Mesodermal cell (in vitro differentiated cells): ENCODE data around the gene WASHC2C.
"Not testable (repeated sequence)": the region's sequence is repeated elsewhere in the genome, so short reads cannot be mapped to it uniquely, and the experiment has no call there.

ENCODE experiments used
- H3K27ac ChIP-seq: 2 replicates; pipeline ENCODE4 v1.7.0; 2013; ENCODE audit warnings: mild to moderate bottlenecking, low read depth, low read length, moderate library complexity; ENCODE audit not compliant: severe bottlenecking
- H3K36me3 ChIP-seq: 2 replicates; pipeline ENCODE4 v1.7.1; 2013; ENCODE audit warnings: mild to moderate bottlenecking, low read length, moderate library complexity; ENCODE audit not compliant: control insufficient read depth, insufficient read depth
- H3K4me1 ChIP-seq: one replicate; pipeline ENCODE4 v1.7.1; 2013; ENCODE audit warnings: mild to moderate bottlenecking, low read length; ENCODE audit not compliant: insufficient read depth, control insufficient read depth, poor library complexity, severe bottlenecking
- H3K4me3 ChIP-seq: 2 replicates; pipeline ENCODE4 v1.7.0; 2013; ENCODE audit warnings: low read length, control low read depth, mild to moderate bottlenecking; ENCODE audit not compliant: insufficient read depth, poor library complexity, severe bottlenecking; ENCODE audit errors: extremely low read depth
- H3K9me3 ChIP-seq: 2 replicates; pipeline ENCODE4 v1.7.1; 2013; ENCODE audit warnings: mild to moderate bottlenecking, low read length, moderate library complexity; ENCODE audit not compliant: control insufficient read depth
- WGBS, 2 experiments: methylation state at CpG; one replicate each; pipeline ENCODE4 v1.1.5; 2013; ENCODE audit warnings: missing lambda C conversion rate in 2 of 2; ENCODE audit not compliant: insufficient coverage in 2 of 2; 5-methylcytosine and 5-hydroxymethylcytosine counted together

WASHC2C gene

DNA sequence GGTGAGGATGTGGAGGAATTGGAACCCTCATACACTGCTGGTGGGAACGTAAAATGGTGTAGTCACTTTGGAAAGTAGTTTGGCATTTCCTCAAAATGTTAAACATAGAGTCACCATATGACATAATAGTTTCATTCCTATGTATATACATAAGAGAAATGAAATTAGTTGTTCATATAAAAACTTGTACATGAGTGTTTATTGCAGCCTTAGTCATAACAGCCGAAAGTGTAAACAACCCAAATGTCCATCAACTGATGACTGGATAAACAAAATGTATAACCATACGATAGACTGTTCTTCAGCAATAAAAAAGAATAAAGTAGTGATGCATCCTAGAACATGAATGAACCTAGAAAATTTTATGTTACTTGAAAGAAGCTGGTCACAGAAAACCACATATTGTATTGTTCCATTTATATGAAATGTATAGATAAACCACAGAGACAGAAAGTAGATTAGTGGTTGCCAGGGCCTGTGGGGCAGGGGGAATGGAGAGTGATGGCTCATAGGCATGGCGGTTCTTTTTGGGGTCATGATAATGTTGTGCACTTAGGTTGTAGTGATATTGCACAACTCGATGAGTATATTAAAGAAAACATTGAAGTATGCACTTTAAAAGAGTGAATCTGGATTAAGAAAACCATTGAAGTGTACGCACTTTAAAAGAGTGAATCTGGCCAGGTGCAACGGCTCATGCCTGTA lies 44.8 kb downstream of the WASHC2C start:
- not testable (repeated sequence) for H3K36me3 ChIP-seq, H3K4me1 ChIP-seq, H3K4me3 ChIP-seq, H3K27ac ChIP-seq, H3K9me3 ChIP-seq
- no CpG with 5 or more reads among the region's 7 CpGs for whole genome bisulfite sequencing, 2 experiments

DNA sequence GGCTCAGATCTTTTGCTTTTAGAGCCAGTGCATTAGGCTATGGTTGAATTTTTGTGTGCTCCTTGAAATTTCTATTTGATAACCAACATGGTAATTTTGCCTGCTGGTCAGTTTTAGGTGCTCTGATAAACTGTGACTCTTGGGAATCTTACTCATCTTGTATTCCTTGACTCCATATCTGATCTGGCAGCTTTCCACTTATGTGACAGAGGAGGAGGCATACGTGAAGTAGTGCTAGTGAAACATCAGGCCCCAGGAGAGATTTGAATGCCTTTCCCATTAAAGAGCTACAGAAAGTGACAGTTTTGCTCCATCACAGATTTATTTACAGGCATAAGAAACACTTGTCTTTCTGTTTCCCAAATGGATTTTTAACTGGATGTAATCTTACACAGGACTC lies 59.2 kb downstream of the WASHC2C start:
- H3K9me3 ChIP-seq, H3K4me1 ChIP-seq, H3K4me3 ChIP-seq, H3K27ac ChIP-seq: not testable (repeated sequence)
- no CpG with 5 or more reads among the region's 1 CpG for WGBS, 2 experiments
- H3K36me3 ChIP-seq: peaks cover 23% of the 10 kb centered on the region

DNA sequence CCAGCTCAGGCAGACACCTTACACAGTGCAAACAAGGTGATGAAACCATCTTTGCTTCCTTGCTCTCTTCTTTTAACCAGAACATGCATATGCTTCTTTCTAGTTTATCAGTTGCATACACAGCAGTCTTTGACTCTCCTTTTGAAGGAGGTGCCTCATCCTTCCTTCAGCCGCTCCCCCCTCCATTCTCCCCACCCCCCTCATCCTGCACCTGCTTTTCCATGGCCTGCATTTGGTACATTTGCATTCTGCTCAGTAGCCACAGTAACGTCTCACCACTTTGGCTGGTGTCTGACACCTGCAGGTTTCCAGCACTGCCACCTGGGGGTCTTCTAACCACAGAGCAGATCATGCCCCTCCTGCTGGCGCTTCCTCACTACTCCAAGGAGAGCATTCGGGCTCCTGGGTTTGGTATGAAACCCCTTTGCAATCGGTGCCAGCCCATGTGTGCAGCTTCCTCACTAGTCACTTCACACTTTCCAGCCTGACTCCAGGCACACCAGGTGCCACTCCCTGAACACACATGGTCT lies 60.2 kb downstream of the WASHC2C start:
- H3K4me1 ChIP-seq, H3K4me3 ChIP-seq, H3K27ac ChIP-seq, H3K9me3 ChIP-seq: not testable (repeated sequence)
- no CpG with 5 or more reads among the region's 5 CpGs for WGBS, 2 experiments
- peaks cover 28% of the 10 kb centered on the region for H3K36me3 ChIP-seq

DNA sequence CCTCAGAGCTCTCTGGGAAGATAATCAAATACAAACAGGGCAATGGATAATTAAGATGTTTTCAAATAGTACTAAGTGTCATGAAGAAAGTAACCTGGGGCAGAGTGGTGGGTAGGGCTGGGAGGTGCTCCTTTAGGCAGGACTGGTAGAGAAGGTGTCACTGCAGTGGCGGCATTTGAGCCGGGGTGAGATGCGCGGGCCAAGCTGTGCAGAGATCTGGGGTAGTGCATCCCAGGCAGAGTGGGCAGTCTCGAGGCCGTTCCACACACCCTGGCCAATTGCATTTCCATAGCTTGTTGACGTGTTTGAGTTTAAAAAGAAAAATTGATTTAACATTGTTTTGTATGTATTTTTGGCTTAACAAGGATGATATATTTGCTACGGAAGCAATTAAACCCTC lies 62.9 kb downstream of the WASHC2C start:
- H3K4me1 ChIP-seq, H3K27ac ChIP-seq, H3K9me3 ChIP-seq, H3K4me3 ChIP-seq: not testable (repeated sequence)
- 97 to 100% methylated on average over 6 of the region's 8 CpGs for WGBS, 2 experiments
- peaks cover 24% of the 10 kb centered on the region for H3K36me3 ChIP-seq

DNA sequence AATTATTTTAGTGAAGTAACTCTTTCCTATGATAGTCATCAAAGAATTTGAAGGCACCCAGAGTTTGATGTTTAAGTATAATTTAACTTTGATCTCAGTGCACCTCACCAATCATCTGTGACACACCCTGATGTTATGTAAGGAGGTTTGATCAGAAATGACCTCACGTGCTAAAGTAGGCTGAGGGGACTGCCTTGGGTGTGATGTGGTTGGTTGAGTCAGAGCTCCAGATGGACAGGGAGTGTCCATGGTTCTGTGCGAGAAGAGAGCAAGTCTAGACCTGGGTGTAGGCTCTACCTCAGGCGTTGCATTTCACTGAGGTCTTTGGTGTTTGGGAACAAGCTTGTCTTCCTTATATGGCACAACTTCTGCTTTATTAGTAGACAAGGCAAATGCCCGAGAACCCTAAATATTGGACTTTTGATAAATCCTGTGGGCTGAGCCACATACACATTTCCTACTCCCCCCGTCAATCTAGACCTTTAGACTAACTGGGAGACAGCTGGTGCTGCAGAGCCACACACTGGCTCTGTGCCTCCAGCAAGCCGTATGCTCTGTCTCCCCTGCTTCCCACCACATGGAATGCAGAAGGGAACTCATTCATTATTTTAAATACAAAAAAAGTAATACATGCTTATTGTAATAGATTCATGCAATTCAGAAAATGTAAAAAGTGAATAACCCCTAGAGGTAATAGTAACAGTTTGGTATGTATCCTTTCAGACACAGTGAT lies 63.8 kb downstream of the WASHC2C start:
- not testable (repeated sequence) for H3K27ac ChIP-seq, H3K4me1 ChIP-seq, H3K9me3 ChIP-seq, H3K4me3 ChIP-seq
- WGBS, 2 experiments: 100% methylated on average over 2 of the region's 6 CpGs; no CpG with 5 or more reads in 1 of the 2 experiments
- peaks cover 20% of the 10 kb centered on the region for H3K36me3 ChIP-seq

DNA sequence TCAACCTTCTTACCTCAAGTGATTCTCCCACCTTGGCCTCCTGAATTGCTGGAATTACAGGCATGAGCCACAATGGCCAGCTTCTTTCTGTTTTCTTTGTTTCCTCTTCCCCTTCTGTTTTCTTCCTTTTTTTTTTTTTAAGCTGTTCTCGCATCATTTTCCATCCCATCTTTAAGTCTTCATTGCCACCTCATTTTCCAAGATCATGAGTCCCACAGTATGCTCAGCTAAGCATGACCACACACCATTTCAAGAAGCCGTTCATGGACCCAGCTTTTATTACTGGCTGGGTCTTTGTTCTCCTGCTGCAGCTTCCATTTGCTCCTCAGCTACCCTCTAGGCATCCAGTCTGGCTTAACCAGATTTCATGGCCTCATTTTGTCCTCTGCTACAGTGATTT lies 67.7 kb downstream of the WASHC2C start:
- not testable (repeated sequence) for H3K9me3 ChIP-seq, H3K27ac ChIP-seq, H3K36me3 ChIP-seq, H3K4me3 ChIP-seq, H3K4me1 ChIP-seq
- WGBS, 2 experiments: 40% methylated on average over 1 of the region's 2 CpGs

DNA sequence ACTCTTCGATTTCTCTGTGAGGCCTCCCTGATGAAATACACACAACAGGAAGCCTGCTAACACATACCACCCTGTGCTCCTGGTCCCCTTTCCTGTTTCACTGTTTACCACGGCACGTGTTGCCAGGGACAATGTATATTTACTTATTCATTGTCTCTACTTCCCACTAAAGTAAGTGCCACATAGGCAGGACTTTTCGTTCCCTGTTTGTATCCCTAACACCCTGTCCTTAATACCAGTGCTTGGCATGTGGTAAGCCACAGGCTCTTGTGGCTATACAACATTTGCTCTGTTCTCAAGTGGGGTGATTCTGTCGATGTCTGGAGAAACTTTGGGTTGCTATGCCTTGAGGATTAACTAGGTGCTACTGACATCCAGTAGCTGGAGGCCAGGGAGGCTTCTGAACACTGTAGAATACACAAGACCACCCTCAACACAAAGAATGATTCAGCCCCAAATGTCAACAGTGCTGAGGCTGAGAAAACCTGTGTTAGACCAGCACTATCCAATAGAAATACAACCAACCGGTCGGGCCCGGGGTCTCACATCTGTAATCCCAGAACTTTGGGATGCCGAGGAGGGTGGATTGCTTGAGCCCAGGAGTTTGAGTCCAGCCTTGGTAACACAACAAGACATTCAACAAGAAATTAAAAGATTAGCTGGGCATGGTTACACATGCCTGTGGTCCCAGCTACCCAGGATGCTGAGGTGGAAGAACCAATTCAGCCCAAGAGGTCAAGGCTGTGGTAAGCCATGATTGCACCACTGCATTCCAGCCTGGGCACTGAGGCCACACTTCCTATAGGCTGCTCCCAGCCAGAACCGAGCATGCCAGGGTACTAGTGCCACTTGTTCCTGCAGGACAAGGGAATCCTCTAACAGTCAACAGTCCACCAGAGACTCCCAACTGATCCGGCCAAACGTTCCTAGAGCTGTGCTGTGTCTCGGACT lies 76.3 kb downstream of the WASHC2C start:
- not testable (repeated sequence) for H3K4me3 ChIP-seq, H3K4me1 ChIP-seq, H3K9me3 ChIP-seq, H3K36me3 ChIP-seq
- H3K27ac ChIP-seq: peak overlapping the region; percentile 59
- WGBS, 2 experiments: 87 to 90% methylated on average over 5 to 9 of the region's 13 CpGs

DNA sequence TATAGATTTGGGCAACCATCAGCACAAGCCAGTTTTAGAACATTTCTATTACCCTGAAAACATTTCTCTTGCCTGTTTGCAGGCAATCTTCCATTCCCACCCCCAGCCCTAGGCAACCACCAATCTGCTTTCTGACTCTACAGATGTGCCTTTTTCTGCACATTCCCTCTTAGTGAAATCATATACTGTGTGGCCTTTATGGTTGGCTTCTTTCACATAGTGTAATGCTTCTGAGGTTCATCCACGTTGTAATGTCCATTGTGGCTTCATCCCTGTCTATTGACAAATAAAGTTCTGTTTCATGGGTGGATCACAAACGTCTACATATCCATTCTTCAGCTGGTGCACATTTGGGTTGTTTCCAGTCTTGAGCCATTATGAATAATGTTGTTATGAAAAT lies 77.9 kb downstream of the WASHC2C start:
- H3K4me3 ChIP-seq, H3K36me3 ChIP-seq, H3K4me1 ChIP-seq, H3K27ac ChIP-seq, H3K9me3 ChIP-seq: not testable (repeated sequence)
- 50 to 93% methylated on average over 1 to 2 of the region's 2 CpGs for WGBS, 2 experiments

DNA sequence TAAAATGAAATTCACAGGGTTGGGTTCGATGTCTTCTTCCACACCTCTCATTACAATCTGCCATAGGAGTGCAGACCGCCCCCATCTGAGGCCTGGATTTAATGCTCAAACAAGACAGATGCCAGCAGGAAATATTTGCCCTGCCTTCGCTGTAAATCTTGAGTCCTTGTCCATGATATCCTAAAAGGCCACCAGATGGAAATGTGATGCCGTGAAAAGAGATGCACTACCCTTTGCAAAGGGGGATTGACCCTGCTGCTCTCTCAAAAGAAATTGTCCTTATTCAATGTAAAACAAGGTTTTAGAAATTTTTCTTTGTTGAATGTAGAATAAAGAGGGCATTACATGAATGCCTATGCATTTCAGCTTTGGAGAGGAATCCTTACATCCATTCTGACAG lies 82.8 kb downstream of the WASHC2C start:
- Histone ChIP-seq H3K4me1 (peaks cover 6% of the 10 kb centered on the region), H3K27ac (no peak overlapping the region), H3K4me3 (no peak overlapping the region), H3K36me3 (no peaks in the 10 kb centered on the region), H3K9me3 (no peaks in the 10 kb centered on the region)
- WGBS, 2 experiments: 89% methylated on average over 3 to 4 of the region's 4 CpGs

DNA sequence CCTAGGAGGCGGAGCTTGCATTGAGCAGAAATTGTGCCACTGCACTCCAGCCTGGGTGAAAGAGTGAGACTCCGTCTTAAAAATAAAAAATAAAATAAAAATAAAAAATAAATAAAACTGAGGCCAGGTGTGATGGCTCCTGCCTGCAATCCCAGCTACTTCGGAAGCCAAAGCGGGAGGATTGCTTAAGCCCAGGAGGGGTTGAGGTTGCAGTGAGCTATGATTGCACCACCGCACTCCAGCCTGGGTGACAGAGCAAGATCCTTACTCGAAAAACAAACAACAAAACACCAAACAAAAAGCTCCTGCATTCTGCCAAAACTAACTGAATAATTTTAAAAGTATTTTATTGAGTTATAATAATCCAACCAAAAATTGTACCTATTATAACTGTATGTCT lies 84.0 kb downstream of the WASHC2C start:
- 94% methylated on average over 3 of the region's 6 CpGs; no CpG with 5 or more reads in 1 of the 2 experiments for whole genome bisulfite sequencing, 2 experiments
- H3K4me1 ChIP-seq: peaks cover 6% of the 10 kb centered on the region
- H3K36me3 ChIP-seq: no peaks in the 10 kb centered on the region
- H3K4me3 ChIP-seq: no peak overlapping the region
- no peak overlapping the region for H3K27ac ChIP-seq
- H3K9me3 ChIP-seq: no peaks in the 10 kb centered on the region
